ENCODE data around the gene RASD2. TPM values are rescaled to one million over a fixed set of nuclear protein-coding genes. Genes with fewer than 3 reads are reported as not detected.

The RASD2 gene
- total RNA-seq, 1 experiment from 2014 or later = 0.42 TPM

GRCh38 chr22:35567351-35568141 lies 26.9 kb downstream of the RASD2 start:
- H2BK12ac ChIP-seq (ENCODE audit: insufficient read length, low read depth, low read length) = no peak overlapping the region
- H3K4me2 ChIP-seq (ENCODE audit: insufficient read depth, insufficient read length, low read length) = no peak overlapping the region
- H3K4me3 Mint-ChIP-seq = no peak overlapping the region
- H4K91ac ChIP-seq (ENCODE audit: insufficient read length, low read depth, low read length) = no peak overlapping the region
- no peak overlapping the region for H3K9ac ChIP-seq (ENCODE audit: extremely low read depth, insufficient read length, low read length)
- peaks cover 3% of the 10 kb centered on the region for H3K27me3 Mint-ChIP-seq (ENCODE audit: low read depth)
- no peaks in the 10 kb centered on the region for H4K20me1 ChIP-seq (ENCODE audit: control insufficient read depth, insufficient read depth, insufficient read length)
- H3K9me3 ChIP-seq (ENCODE audit: control insufficient read depth, low read depth, low read length) = no peaks in the 10 kb centered on the region
- no peak overlapping the region for H2BK5ac ChIP-seq (ENCODE audit: insufficient read length, low read length)
- no peak overlapping the region for H2BK20ac ChIP-seq (ENCODE audit: low read depth, low read length, poor library complexity, severe bottlenecking)
- H3K79me1 ChIP-seq (ENCODE audit: insufficient read depth, low read depth, low read length, poor library complexity, severe bottlenecking) = no peaks in the 10 kb centered on the region
- no peaks in the 10 kb centered on the region for H3K79me2 ChIP-seq (ENCODE audit: insufficient read depth, low read length)
- peaks cover 15 to 22% of the 10 kb centered on the region in 2 experiments for H3K4me1 Mint-ChIP-seq
- H3K27ac ChIP-seq (ENCODE audit: insufficient read length, low read depth, low read length) = no peak overlapping the region
- H3K23me2 ChIP-seq (ENCODE audit: insufficient read length, low read depth, low read length, poor library complexity, severe bottlenecking) = no peaks in the 10 kb centered on the region
- H3T11ph ChIP-seq (ENCODE audit: low read length) = no peak overlapping the region
- H2AFZ ChIP-seq (ENCODE audit: low read length) = no peak overlapping the region
- no peak overlapping the region for H2BK15ac ChIP-seq (ENCODE audit: low read depth, low read length)
- no peak for DNase-seq
- no CpG with 5 or more reads among the region's 23 CpGs for WGBS (ENCODE audit: extremely low coverage, insufficient read length, low lambda C conversion rate)
- no peaks in the 10 kb centered on the region for H3K36me3 Mint-ChIP-seq (ENCODE audit: insufficient read depth in 1 of 3, low read depth in 3 of 3)
- H2BK120ac ChIP-seq (ENCODE audit: low read depth, low read length, poor library complexity, severe bottlenecking) = no peak overlapping the region
- no peaks in the 10 kb centered on the region for H3K9me3 Mint-ChIP-seq
- no peak for TF ChIP-seq CTCF (conservative IDR thresholded peaks at IDR 0.05)
- no peak overlapping the region for H3K27ac Mint-ChIP-seq
- no peaks in the 10 kb centered on the region for H3K27me3 ChIP-seq (ENCODE audit: insufficient read depth, low read length)
- no peak overlapping the region for H3K23ac ChIP-seq (ENCODE audit: insufficient read length, low read depth, low read length)
- no peak overlapping the region for H4K5ac ChIP-seq (ENCODE audit: insufficient read length, low read depth, low read length)
- no peak overlapping the region for H3K4ac ChIP-seq (ENCODE audit: low read depth, low read length)
- no peak overlapping the region for H3K56ac ChIP-seq (ENCODE audit: insufficient read length, low read depth, low read length)
- no peak overlapping the region for H3K18ac ChIP-seq (ENCODE audit: insufficient read length, low read depth, low read length)
- H3K4me1 ChIP-seq (ENCODE audit: insufficient read depth, low read length) = no peaks in the 10 kb centered on the region; the same call in 1 of the 2 replicates
- no peak overlapping the region for H2AK5ac ChIP-seq (ENCODE audit: insufficient read length, low read length)
- H4K8ac ChIP-seq (replicated peaks; ENCODE audit: insufficient read length, low read depth, low read length) = no peak overlapping the region
- no peak overlapping the region for H3K14ac ChIP-seq (ENCODE audit: insufficient read depth, low read length)
